ENCODE data around the gene PNPT1. TPM values are rescaled to one million over a fixed set of nuclear protein-coding genes. Genes with fewer than 3 reads are reported as not detected.
"Not testable (repeated sequence)": the region's sequence is repeated elsewhere in the genome, so short reads cannot be mapped to it uniquely, and the experiment has no call there.

PNPT1 gene
- total RNA-seq, 1 donor from 2014 or later = 27.4 TPM

- Histone ChIP-seq H3K4me3 (no peak overlapping the region), H3K9me3 (replicated peaks) (no peaks in the 10 kb centered on the region), H3K36me3 (no peaks in the 10 kb centered on the region), H3K27me3 (ENCODE audit: low read depth) (peaks cover 12% of the 10 kb centered on the region), H3K27ac (replicated peaks) (no peak overlapping the region), H3K4me1 (no peaks in the 10 kb centered on the region)
- intact Hi-C loops (cut with micrococcal nuclease) = loop anchor here (5.0 to 10.0 kb wide), 2 partner anchors 299 to 1802 kb away; no protein-coding TSS in a partner anchor
- TF ChIP-seq, protein P1, sequence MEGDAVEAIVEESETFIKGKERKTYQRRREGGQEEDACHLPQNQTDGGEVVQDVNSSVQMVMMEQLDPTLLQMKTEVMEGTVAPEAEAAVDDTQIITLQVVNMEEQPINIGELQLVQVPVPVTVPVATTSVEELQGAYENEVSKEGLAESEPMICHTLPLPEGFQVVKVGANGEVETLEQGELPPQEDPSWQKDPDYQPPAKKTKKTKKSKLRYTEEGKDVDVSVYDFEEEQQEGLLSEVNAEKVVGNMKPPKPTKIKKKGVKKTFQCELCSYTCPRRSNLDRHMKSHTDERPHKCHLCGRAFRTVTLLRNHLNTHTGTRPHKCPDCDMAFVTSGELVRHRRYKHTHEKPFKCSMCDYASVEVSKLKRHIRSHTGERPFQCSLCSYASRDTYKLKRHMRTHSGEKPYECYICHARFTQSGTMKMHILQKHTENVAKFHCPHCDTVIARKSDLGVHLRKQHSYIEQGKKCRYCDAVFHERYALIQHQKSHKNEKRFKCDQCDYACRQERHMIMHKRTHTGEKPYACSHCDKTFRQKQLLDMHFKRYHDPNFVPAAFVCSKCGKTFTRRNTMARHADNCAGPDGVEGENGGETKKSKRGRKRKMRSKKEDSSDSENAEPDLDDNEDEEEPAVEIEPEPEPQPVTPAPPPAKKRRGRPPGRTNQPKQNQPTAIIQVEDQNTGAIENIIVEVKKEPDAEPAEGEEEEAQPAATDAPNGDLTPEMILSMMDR (IDR thresholded peaks at IDR 0.05; ENCODE audit: borderline replicate concordance) = no peak
- no peak for DNase-seq
These were observed 22.0 kb upstream of the PNPT1 start for GRCh38 chr2:55715626-55716025.

GRCh38 chr2:55715178-55715577 is 21.5 kb upstream of the PNPT1 start:
- not testable (repeated sequence) for H3K4me1 ChIP-seq; H3K36me3 ChIP-seq; H3K4me3 ChIP-seq; H3K9me3 ChIP-seq (replicated peaks); DNase-seq; H3K27ac ChIP-seq (replicated peaks)
- H3K27me3 ChIP-seq (ENCODE audit: low read depth) = peaks cover 12% of the 10 kb centered on the region
- intact Hi-C loops (cut with micrococcal nuclease) = loop anchor here (5.0 to 10.0 kb wide), 2 partner anchors 300 to 1802 kb away; no protein-coding TSS in a partner anchor

DNA sequence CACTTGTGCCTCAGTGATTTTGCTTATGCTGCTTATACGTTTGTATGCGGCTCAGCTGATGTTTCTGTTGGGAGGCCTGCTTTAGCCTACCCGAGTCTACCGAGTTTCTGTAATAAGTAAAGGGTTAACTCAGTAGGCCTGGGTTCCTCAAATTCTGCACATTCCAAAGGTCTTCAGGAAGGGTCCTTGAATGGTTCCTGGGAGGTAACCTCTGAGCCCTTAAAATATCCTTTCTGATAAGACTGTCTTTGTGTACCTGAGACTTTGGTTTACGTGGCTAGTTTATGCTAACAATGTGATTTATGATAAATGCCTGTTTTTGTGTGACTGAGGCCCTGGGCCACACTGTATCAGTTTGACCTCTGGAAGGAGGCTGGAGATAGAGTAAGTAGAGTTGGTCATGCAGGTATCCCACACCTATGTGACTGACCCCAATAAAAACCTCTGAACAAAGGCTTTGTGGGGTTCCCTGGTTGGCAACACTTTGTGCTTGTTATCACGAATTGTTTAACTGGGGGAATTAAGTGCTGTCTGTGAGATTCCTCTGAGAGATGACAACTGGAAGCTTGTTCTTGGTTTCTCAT is 18.9 kb upstream of the PNPT1 start:
- H3K4me3 ChIP-seq = no peak overlapping the region
- no peak for DNase-seq
- TF ChIP-seq, protein P1 (IDR thresholded peaks at IDR 0.05; ENCODE audit: borderline replicate concordance) = no peak
- H3K4me1 ChIP-seq = no peaks in the 10 kb centered on the region
- H3K27me3 ChIP-seq (ENCODE audit: low read depth) = peaks cover 12% of the 10 kb centered on the region
- no peaks in the 10 kb centered on the region for H3K36me3 ChIP-seq
- H3K27ac ChIP-seq (replicated peaks) = no peak overlapping the region
- intact Hi-C loops (cut with micrococcal nuclease) = loop anchor here (10.0 kb wide), 1 partner anchor 302 kb away; no protein-coding TSS in a partner anchor
- no peaks in the 10 kb centered on the region for H3K9me3 ChIP-seq (replicated peaks)

DNA sequence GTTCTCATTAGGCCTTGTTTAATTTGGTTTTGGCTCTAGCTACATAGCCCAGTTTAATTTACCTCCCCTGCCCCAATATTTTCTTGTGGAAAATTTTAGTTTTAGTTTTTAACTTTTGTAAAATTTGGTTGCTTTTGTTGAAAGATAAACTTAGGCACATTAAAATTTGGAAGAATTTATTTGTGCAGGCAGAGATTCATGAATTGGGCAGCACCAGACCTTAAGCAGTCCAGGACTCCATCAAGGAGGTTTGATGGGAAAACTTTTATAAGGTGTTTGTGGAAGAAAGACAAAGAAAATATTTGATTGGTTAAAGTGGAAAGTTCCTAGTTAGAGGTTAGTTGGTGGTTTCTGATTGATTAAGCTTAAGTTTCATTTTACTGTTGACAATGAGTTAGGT is 16.4 kb upstream of the PNPT1 start:
- no peak overlapping the region for H3K4me3 ChIP-seq
- no peak for DNase-seq
- no peak overlapping the region for H3K27ac ChIP-seq (replicated peaks)
- peaks cover 21% of the 10 kb centered on the region for H3K27me3 ChIP-seq (ENCODE audit: low read depth)
- no peaks in the 10 kb centered on the region for H3K9me3 ChIP-seq (replicated peaks)
- TF ChIP-seq, protein P1 (IDR thresholded peaks at IDR 0.05; ENCODE audit: borderline replicate concordance) = no peak
- no peaks in the 10 kb centered on the region for H3K4me1 ChIP-seq
- H3K36me3 ChIP-seq = no peaks in the 10 kb centered on the region
- intact Hi-C loops (cut with micrococcal nuclease) = loop anchor here (10.0 kb wide), 1 partner anchor 305 kb away; no protein-coding TSS in a partner anchor

- Histone ChIP-seq H3K9me3 (replicated peaks) (no peaks in the 10 kb centered on the region), H3K4me3 (no peak overlapping the region), H3K27ac (replicated peaks) (no peak overlapping the region), H3K4me1 (no peaks in the 10 kb centered on the region), H3K27me3 (ENCODE audit: low read depth) (peaks cover 37% of the 10 kb centered on the region), H3K36me3 (no peaks in the 10 kb centered on the region)
- DNase-seq = no peak
- TF ChIP-seq, protein P1 (IDR thresholded peaks at IDR 0.05; ENCODE audit: borderline replicate concordance) = no peak
- intact Hi-C loops (cut with micrococcal nuclease) = no loop called here
These were observed 14.1 kb upstream of the PNPT1 start for GRCh38 chr2:55707751-55708150.

DNA sequence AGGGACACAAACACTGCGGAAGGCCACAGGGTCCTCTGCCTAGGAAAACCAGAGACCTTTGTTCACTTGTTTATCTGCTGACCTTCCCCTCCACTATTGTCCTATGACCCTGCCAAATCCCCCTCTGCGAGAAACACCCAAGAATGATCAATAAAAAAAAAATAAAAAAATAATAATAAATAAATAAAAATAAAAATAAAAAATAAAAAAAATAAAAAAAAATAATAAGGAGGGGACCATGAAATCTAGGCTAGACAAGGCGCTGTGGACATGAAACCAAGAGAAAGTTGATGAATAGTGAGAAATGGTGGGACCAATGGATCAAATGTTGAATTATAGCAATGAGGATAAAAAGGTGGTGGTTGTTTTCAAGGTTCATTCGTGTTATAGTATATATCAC is 12.6 kb upstream of the PNPT1 start:
- peaks cover 39% of the 10 kb centered on the region for H3K27me3 ChIP-seq (ENCODE audit: low read depth)
- H3K4me1 ChIP-seq; H3K9me3 ChIP-seq (replicated peaks); intact Hi-C loops (cut with micrococcal nuclease); H3K4me3 ChIP-seq; H3K27ac ChIP-seq (replicated peaks); H3K36me3 ChIP-seq; DNase-seq: not testable (repeated sequence)

Measured in left ventricle myocardium inferior (tissue), 1 donor.